Spleen (tissue), 11 donors: ENCODE results near the gene PITPNM1. TPM values are rescaled to one million over a fixed set of nuclear protein-coding genes. Genes with fewer than 3 reads are reported as not detected.
"Not testable (repeated sequence)": the region's sequence is repeated elsewhere in the genome, so short reads cannot be mapped to it uniquely, and the experiment has no call there.

Source experiments
- DNase-seq: peaks from one replicate; pipeline ENCODE4 v3.0.0-alpha.2; 2020
- H3K27ac ChIP-seq, 8 donors: fragments of 200-600 bp; sonication (generic) in 7 of 8; 1 replicate in 4 of 8; 2 replicates in 4 of 8; pipeline versions ENCODE4 v1.5.0 to v1.8.0; 2016 to 2021; ENCODE audit warnings: inconsistent platforms in 4 of 8, mild to moderate bottlenecking in 4 of 8, moderate library complexity in 1 of 8
- H3K27me3 ChIP-seq, 7 donors: fragments of 200-600 bp; sonication (generic) in 6 of 7; replicated peaks in 1 of 7; 1 replicate in 4 of 7; 2 replicates in 3 of 7; pipeline versions ENCODE4 v1.5.0 to v1.8.0; 2016 to 2021; ENCODE audit warnings: inconsistent platforms in 3 of 7, mild to moderate bottlenecking in 1 of 7
- H3K36me3 ChIP-seq, 6 donors: fragments of 200-600 bp; sonication (generic) in 5 of 6; 1 replicate in 4 of 6; 2 replicates in 2 of 6; pipeline versions ENCODE4 v1.5.0 to v1.8.0; 2016 to 2021; ENCODE audit warnings: inconsistent platforms in 2 of 6
- H3K4me1 ChIP-seq, 6 donors: fragments of 200-600 bp; sonication (generic) in 5 of 6; 1 replicate in 3 of 6; 2 replicates in 3 of 6; pipeline versions ENCODE4 v1.5.0 to v1.8.0; 2016 to 2021; ENCODE audit warnings: inconsistent platforms in 3 of 6
- H3K4me3 ChIP-seq, 8 donors: fragments of 200-600 bp; sonication (generic) in 7 of 8; 1 replicate in 4 of 8; 2 replicates in 4 of 8; pipeline versions ENCODE4 v1.5.0 to v1.8.0; 2016 to 2021; ENCODE audit warnings: inconsistent platforms in 4 of 8, mild to moderate bottlenecking in 4 of 8, moderate library complexity in 2 of 8
- H3K9me3 ChIP-seq, 8 donors: fragments of 200-600 bp; sonication (generic) in 7 of 8; 1 replicate in 4 of 8; 2 replicates in 4 of 8; pipeline versions ENCODE4 v1.5.0 to v1.8.0; 2016 to 2021; ENCODE audit warnings: inconsistent platforms in 4 of 8
- CTCF ChIP-seq, 11 experiments: fragments of 200-600 bp in 7 of 11; fragments of 450-650 bp in 4 of 11; sonication (generic) in 4 of 11; IDR thresholded peaks in 8 of 11; conservative IDR thresholded peaks in 3 of 11; 1 replicate in 7 of 11; 2 replicates in 4 of 11; pipeline versions ENCODE4 v1.4.0 to v1.8.0; 2016 to 2021; ENCODE audit warnings: antibody characterized with exemption in 11 of 11, inconsistent platforms in 4 of 11, mild to moderate bottlenecking in 1 of 11
- POLR2A ChIP-seq, 3 donors: fragments of 450-650 bp; IDR thresholded peaks; one replicate each; pipeline ENCODE4 v1.5.1; 2017; ENCODE audit warnings: antibody characterized with exemption in 3 of 3, mild to moderate bottlenecking in 1 of 3
- POLR2AphosphoS5 ChIP-seq, 3 donors: sonication (generic); formaldehyde crosslinking; IDR thresholded peaks; one replicate each; pipeline ENCODE4 v1.5.1; 2017; ENCODE audit warnings: antibody characterized with exemption in 3 of 3
- WGBS, 5 donors: extraction: QIAGEN DNeasy Blood & Tissue Kit in 3 of 5; methylation state at CpG; one replicate each; pipeline versions ENCODE4 v1.1.5 to v1.1.7; 2013 to 2018; 5-methylcytosine and 5-hydroxymethylcytosine counted together
- intact Hi-C: fragments of 100-400 bp; cut with DNase I; formaldehyde crosslinking; loops from one replicate; pipeline ENCODE4 v1.15.0; 2023; ENCODE audit warnings: low total_unique reads
- polyA plus RNA-seq, 3 donors: library from polyadenylated mRNA; stranded (reverse); fragments of 200-250 nt; gene quantifications; one replicate each; pipeline ENCODE4 v1.2.1, GENCODE V29; 2013
- total RNA-seq, 7 donors: library from RNA; depleted of rRNA in 3 of 7; stranded (reverse); fragments of >200 nt in 3 of 7; fragmentation: NEBNext Ultra II Directional in 4 of 7; extraction: Animal tissue kit (Norgen Biotek cat#: 25700) in 4 of 7; gene quantifications; one replicate each; pipeline versions ENCODE4 v1.1.0 to v1.2.1, GENCODE V29; 2016 to 2021
- donor health status: healthy with polysubstance abuse.
- donor health status: DM: no; HTN: no; CAD: no; lungs with moderate emphysema.
- donor health status: DM: no; HTN: no; CAD: no.
- donor health status: Bipolar disorder and iron deficiency.
- donor health status: healthy.
- donor health status: DM: no; HTN: no; CAD: no.
- donor health status: DM: yes; HTN: yes; CAD: no.

The PITPNM1 gene
- total and polyA plus RNA-seq, 10 donors: 17.8 to 86.9 (median 64.9) TPM

- Histone ChIP-seq H3K27me3 (no peaks in the 10 kb centered on the region), H3K9me3 (no peaks in the 10 kb centered on the region)
- no peak for DNase-seq
Observed at GRCh38 chr11:67468056-67468455, 37.1 kb downstream of the PITPNM1 start.

DNA sequence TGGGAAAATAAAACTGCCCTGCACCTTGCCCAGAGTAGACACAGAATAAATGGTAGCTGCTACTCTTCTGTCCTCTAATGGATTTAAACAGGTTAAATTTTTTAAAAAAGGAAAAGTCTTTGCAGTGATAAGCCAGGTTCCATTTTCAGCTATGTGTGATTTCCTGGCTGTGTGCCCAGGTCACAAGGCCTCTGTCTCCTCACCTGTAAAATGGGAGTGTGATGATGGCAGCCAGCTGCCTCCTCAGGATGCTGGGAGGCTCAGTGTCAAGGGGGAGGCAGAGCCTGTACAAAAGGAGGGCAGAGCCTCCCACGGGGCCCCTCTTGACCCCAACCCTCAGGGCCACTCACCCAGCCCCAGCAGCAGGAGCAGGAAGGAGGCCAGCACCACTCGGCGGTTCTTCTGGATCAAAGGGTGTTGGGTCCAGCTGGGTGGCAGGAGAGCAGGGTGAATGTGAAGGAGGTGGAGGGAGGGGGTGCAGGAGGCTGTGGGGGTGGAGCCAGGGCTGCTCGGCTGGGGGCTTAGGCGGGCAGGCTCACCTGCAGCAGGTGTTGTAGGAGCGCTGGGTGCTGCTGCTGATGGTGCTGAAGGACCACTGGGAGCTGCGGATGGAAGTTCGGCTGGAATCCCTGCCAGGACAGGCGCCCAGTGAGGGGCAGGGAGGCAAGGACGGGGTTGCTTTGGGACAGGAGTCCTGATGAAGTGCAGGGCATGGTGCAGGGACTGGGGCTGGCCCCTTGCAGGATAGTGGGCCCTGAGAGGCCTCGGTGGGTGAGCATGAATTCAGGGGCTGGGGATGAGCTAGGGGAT, 38.0 kb downstream of the PITPNM1 start:
- TF ChIP-seq POLR2AphosphoS5 (IDR thresholded peaks at IDR 0.05) (peak in 1 of 3 donors; percentile 22), CTCF (IDR thresholded peaks at IDR 0.05 in 8 of 11, conservative IDR thresholded peaks at IDR 0.05 in 3 of 11) (no peak)
- no peaks in the 10 kb centered on the region for H3K9me3 ChIP-seq
- H3K4me3 ChIP-seq: peak overlapping the region in 2 of 8 donors; percentile 95 to 99
- no peaks in the 10 kb centered on the region for H3K27me3 ChIP-seq
- DNase-seq: no peak
- 79 to 81% (median 80%) methylated on average over 11 of the region's 11 CpGs for WGBS, 5 donors
- peak overlapping the region in 5 of 8 donors; percentile 94 to 98 (median 96) for H3K27ac ChIP-seq
- intact Hi-C loops: no loop called here
- H3K36me3 ChIP-seq: peaks cover 0 to 11% (median 0%) of the 10 kb centered on the region in 6 donors
- peaks cover 27 to 79% (median 62%) of the 10 kb centered on the region in 6 donors for H3K4me1 ChIP-seq

More at GRCh38 chr11:67468056-67468455, 37.1 kb downstream of the PITPNM1 start:
- peak overlapping the region; percentile 94 to 99 (median 95) for H3K4me3 ChIP-seq
- TF ChIP-seq POLR2AphosphoS5 (IDR thresholded peaks at IDR 0.05) (no peak), CTCF (IDR thresholded peaks at IDR 0.05 in 8 of 11, conservative IDR thresholded peaks at IDR 0.05 in 3 of 11) (no peak), POLR2A (IDR thresholded peaks at IDR 0.05) (no peak)
- H3K27ac ChIP-seq: peak overlapping the region; percentile 71 to 98 (median 92)
- WGBS, 5 donors: 45 to 67% (median 58%) methylated on average over 5 of the region's 5 CpGs
- H3K4me1 ChIP-seq: peaks cover 27 to 70% (median 62%) of the 10 kb centered on the region in 6 donors
- H3K36me3 ChIP-seq: peaks cover 0 to 11% (median 0%) of the 10 kb centered on the region in 6 donors
- intact Hi-C loops: no loop called here

DNA sequence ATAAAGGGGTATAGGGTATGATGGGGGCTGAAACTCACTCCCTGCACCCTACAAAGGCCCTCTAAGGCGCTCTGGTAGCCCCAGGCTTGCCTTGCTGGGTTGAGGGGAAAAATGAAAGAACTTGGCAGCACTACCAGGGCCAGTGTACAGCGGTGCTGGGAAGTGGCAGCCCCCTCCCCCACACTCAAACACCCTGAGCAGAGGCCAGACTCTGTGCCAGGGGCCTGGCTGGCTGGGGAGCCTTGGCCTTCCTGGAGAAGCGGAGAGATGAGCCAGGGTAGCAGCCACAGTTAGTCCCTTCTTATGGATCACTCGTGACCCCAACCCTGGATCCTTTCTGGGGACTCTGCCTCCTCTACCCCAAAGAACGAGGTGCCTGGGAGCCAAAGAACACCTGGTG, 38.8 kb downstream of the PITPNM1 start:
- Histone ChIP-seq H3K27me3 (no peaks in the 10 kb centered on the region), H3K36me3 (peaks cover 0 to 11% (median 0%) of the 10 kb centered on the region in 6 donors), H3K9me3 (no peaks in the 10 kb centered on the region), H3K27ac (peak overlapping the region in 6 of 8 donors; percentile 91 to 98 (median 96)), H3K4me3 (no peak overlapping the region), H3K4me1 (peaks cover 27 to 86% (median 62%) of the 10 kb centered on the region in 6 donors)
- TF ChIP-seq POLR2AphosphoS5 (IDR thresholded peaks at IDR 0.05) (peak in 1 of 3 donors; percentile 13), POLR2A (IDR thresholded peaks at IDR 0.05) (no peak), CTCF (IDR thresholded peaks at IDR 0.05 in 8 of 11, conservative IDR thresholded peaks at IDR 0.05 in 3 of 11) (no peak)
- DNase-seq: no peak
- 70 to 88% (median 82%) methylated on average over 2 to 5 of the region's 5 CpGs for WGBS, 5 donors
- intact Hi-C loops: no loop called here

- intact Hi-C loops, DNase-seq, H3K9me3 ChIP-seq, H3K27me3 ChIP-seq: not testable (repeated sequence)
- peaks cover 0 to 11% (median 0%) of the 10 kb centered on the region in 6 donors for H3K36me3 ChIP-seq
- H3K4me3 ChIP-seq: peak overlapping the region in 5 of 8 donors; percentile 41 to 82 (median 57)
- H3K4me1 ChIP-seq: peaks cover 27 to 94% (median 65%) of the 10 kb centered on the region in 6 donors
- 81 to 92% (median 88%) methylated on average over 2 of the region's 2 CpGs for whole genome bisulfite sequencing, 5 donors
- H3K27ac ChIP-seq: peak overlapping the region; percentile 89 to 98 (median 95)
Observed at GRCh38 chr11:67465530-67465929, 39.6 kb downstream of the PITPNM1 start.
